Liver (tissue), 9 donors: ENCODE measurements around the gene GPHN. TPM values are rescaled to one million over a fixed set of nuclear protein-coding genes. Genes with fewer than 3 reads are reported as not detected.

Experiments
- DNase-seq: peaks from one replicate; pipeline ENCODE4 v3.0.0-alpha.2; 2017; ENCODE audit warnings: low spot score
- H3K27ac ChIP-seq, 2 donors: one replicate each; pipeline ENCODE4 v1.7.0; 2013; ENCODE audit warnings: inconsistent platforms in 2 of 2, low read length in 2 of 2, control low read depth in 1 of 2, low read depth in 1 of 2, mild to moderate bottlenecking in 1 of 2
- H3K27me3 ChIP-seq, 4 donors: one replicate each; pipeline versions ENCODE4 v1.6.1 to v1.7.0; 2013; ENCODE audit warnings: low read length in 3 of 4, inconsistent platforms in 1 of 4, mild to moderate bottlenecking in 1 of 4, moderate library complexity in 1 of 4; ENCODE audit not compliant: control insufficient read depth in 4 of 4, insufficient read depth in 4 of 4
- H3K36me3 ChIP-seq, 4 donors: one replicate each; pipeline versions ENCODE4 v1.6.1 to v1.7.0; 2013; ENCODE audit warnings: low read length in 3 of 4, mild to moderate bottlenecking in 3 of 4, low read depth in 1 of 4, moderate library complexity in 1 of 4; ENCODE audit not compliant: control insufficient read depth in 4 of 4, insufficient read depth in 3 of 4
- H3K4me1 ChIP-seq, 4 donors: one replicate each; pipeline versions ENCODE4 v1.6.1 to v1.7.0; 2013; ENCODE audit warnings: low read length in 3 of 4, mild to moderate bottlenecking in 3 of 4, moderate library complexity in 1 of 4; ENCODE audit not compliant: control insufficient read depth in 4 of 4, insufficient read depth in 4 of 4
- H3K4me3 ChIP-seq, 3 donors: one replicate each; pipeline versions ENCODE4 v1.6.1 to v1.7.0; 2013; ENCODE audit warnings: low read length in 3 of 3, control low read depth in 1 of 3, low read depth in 1 of 3, mild to moderate bottlenecking in 1 of 3
- H3K9ac ChIP-seq, 2 donors: one replicate each; pipeline ENCODE4 v1.7.0; 2013; ENCODE audit warnings: low read length in 2 of 2, mild to moderate bottlenecking in 2 of 2, moderate library complexity in 2 of 2, control low read depth in 1 of 2, low read depth in 1 of 2
- H3K9me3 ChIP-seq, 4 donors: one replicate each; pipeline versions ENCODE4 v1.6.1 to v1.7.0; 2013; ENCODE audit warnings: low read length in 3 of 4; ENCODE audit not compliant: control insufficient read depth in 4 of 4
- EGR1 ChIP-seq, 2 donors: IDR thresholded peaks; 2 replicates each; pipeline ENCODE4 v1.6.1; 2016 to 2018; ENCODE audit warnings: antibody characterized with exemption in 2 of 2, low read depth in 2 of 2
- FOXA1 ChIP-seq: IDR thresholded peaks from 2 replicates; pipeline ENCODE4 v1.6.1; 2016; ENCODE audit warnings: antibody characterized with exemption
- FOXA2 ChIP-seq: IDR thresholded peaks from 2 replicates; pipeline ENCODE4 v1.6.1; 2016; ENCODE audit warnings: antibody characterized with exemption
- GABPA ChIP-seq, 2 donors: IDR thresholded peaks in 1 of 2; conservative IDR thresholded peaks in 1 of 2; 2 replicates each; pipeline ENCODE4 v1.6.1; 2016; ENCODE audit warnings: antibody characterized with exemption in 2 of 2, mild to moderate bottlenecking in 1 of 2, moderate library complexity in 1 of 2
- HNF4A ChIP-seq, 2 donors: conservative IDR thresholded peaks; 2 replicates each; pipeline ENCODE4 v1.6.1; 2016; ENCODE audit warnings: antibody characterized with exemption in 2 of 2, mild to moderate bottlenecking in 2 of 2
- HNF4G ChIP-seq: IDR thresholded peaks from 2 replicates; pipeline ENCODE4 v1.6.1; 2016; ENCODE audit warnings: antibody characterized with exemption
- JUND ChIP-seq, 2 donors: IDR thresholded peaks; 2 replicates each; pipeline ENCODE4 v1.6.1; 2016; ENCODE audit warnings: antibody characterized with exemption in 2 of 2
- NR2F2 ChIP-seq: IDR thresholded peaks from 2 replicates; pipeline ENCODE4 v1.6.1; 2016; ENCODE audit warnings: antibody characterized with exemption
- RAD21 ChIP-seq, 2 donors: IDR thresholded peaks; 2 replicates each; pipeline ENCODE4 v1.6.1; 2016; ENCODE audit warnings: antibody characterized with exemption in 2 of 2, mild to moderate bottlenecking in 2 of 2
- RXRA ChIP-seq, 2 donors: IDR thresholded peaks; 2 replicates each; pipeline ENCODE4 v1.6.1; 2017 to 2018; ENCODE audit warnings: antibody characterized with exemption in 2 of 2, mild to moderate bottlenecking in 1 of 2
- SP1 ChIP-seq: IDR thresholded peaks from 2 replicates; pipeline ENCODE4 v1.6.1; 2018; ENCODE audit warnings: antibody characterized with exemption, mild to moderate bottlenecking
- TAF1 ChIP-seq: conservative IDR thresholded peaks from 2 replicates; pipeline ENCODE4 v1.6.1; 2016; ENCODE audit warnings: antibody characterized with exemption, mild to moderate bottlenecking
- YY1 ChIP-seq: IDR thresholded peaks from 2 replicates; pipeline ENCODE4 v1.6.1; 2016; ENCODE audit warnings: antibody characterized with exemption, mild to moderate bottlenecking
- WGBS: extraction: QIAGEN DNeasy Blood & Tissue Kit; methylation state at CpG from one replicate; pipeline ENCODE4 v1.1.7; 2013; 5-methylcytosine and 5-hydroxymethylcytosine counted together
- polyA plus RNA-seq, 2 donors: library from polyadenylated mRNA; stranded (reverse) in 1 of 2; unstranded in 1 of 2; fragments of 200-250 nt in 1 of 2; fragments of >200 nt in 1 of 2; fragmentation: Nextera tagmentation in 1 of 2; extraction: Ambion mirVana in 1 of 2; gene quantifications; one replicate each; pipeline versions ENCODE4 v1.2.1 to v1.2.3, GENCODE V29; 2013 to 2015
- total RNA-seq, 2 donors: library from RNA; depleted of rRNA; stranded (reverse); fragments of >200 nt; gene quantifications; one replicate each; pipeline ENCODE4 v1.2.3, GENCODE V29; 2014
- TF ChIP-seq, protein P1 (sequence below): IDR thresholded peaks from 2 replicates; pipeline ENCODE4 v1.6.1; 2016; ENCODE audit warnings: antibody characterized with exemption, mild to moderate bottlenecking
- TF ChIP-seq, protein P2 (sequence below): IDR thresholded peaks from 2 replicates; pipeline ENCODE4 v1.6.1; 2016; ENCODE audit warnings: antibody characterized with exemption
- TF ChIP-seq, protein P3 (sequence below): IDR thresholded peaks from 2 replicates; pipeline ENCODE4 v1.6.1; 2016; ENCODE audit warnings: antibody characterized with exemption
- TF ChIP-seq, protein P4 (sequence below): fragments of 150-350 bp; IDR thresholded peaks from 2 replicates; pipeline ENCODE4 v1.5.1; 2017; ENCODE audit warnings: improper control_type of control experiment, low read depth, low read length; ENCODE audit not compliant: missing input control
- TF ChIP-seq, protein P5 (sequence below): IDR thresholded peaks from 2 replicates; pipeline ENCODE4 v1.6.1; 2016; ENCODE audit warnings: antibody characterized with exemption
- donor health status: healthy.
- donor health status: healthy.
- donor health status: healthy.
- donor health status: healthy.
- donor health status: healthy.

The GPHN gene
- total and polyA plus RNA-seq, 4 donors = 18.4 to 76.4 (median 47.4) TPM

DNA sequence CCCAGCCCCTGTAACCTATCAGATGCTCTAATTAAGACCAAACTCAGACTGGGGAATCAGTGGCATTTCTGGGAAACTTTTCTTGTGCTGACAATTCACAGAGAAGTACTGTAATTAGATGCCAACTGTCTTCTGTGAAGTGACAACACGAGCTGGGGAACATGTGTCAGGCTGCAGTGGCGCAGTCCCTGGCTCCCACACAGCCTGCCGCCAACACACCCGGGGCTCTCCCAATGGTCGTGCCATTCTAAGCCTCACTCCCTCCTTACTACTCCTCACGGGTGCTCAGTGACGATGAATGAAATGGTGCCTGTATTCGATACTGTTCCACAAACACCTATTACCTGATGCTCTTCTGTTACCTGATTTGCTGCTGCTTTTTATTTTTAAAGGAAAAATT, 699.9 kb downstream of the GPHN start:
- Histone ChIP-seq H3K27me3 (no peaks in the 10 kb centered on the region), H3K4me1 (no peaks in the 10 kb centered on the region), H3K4me3 (no peak overlapping the region), H3K36me3 (no peaks in the 10 kb centered on the region), H3K27ac (no peak overlapping the region), H3K9ac (no peak overlapping the region), H3K9me3 (no peaks in the 10 kb centered on the region)
- DNase-seq = no peak
- TF ChIP-seq GABPA (IDR thresholded peaks at IDR 0.05 in 1 of 2, conservative IDR thresholded peaks at IDR 0.05 in 1 of 2) = no peak
- TF ChIP-seq FOXA2 = no peak
- no peak for TF ChIP-seq FOXA1
- no peak for TF ChIP-seq TAF1
- no peak for TF ChIP-seq YY1
- TF ChIP-seq SP1 = no peak
- TF ChIP-seq NR2F2 = no peak
- TF ChIP-seq, protein P1, sequence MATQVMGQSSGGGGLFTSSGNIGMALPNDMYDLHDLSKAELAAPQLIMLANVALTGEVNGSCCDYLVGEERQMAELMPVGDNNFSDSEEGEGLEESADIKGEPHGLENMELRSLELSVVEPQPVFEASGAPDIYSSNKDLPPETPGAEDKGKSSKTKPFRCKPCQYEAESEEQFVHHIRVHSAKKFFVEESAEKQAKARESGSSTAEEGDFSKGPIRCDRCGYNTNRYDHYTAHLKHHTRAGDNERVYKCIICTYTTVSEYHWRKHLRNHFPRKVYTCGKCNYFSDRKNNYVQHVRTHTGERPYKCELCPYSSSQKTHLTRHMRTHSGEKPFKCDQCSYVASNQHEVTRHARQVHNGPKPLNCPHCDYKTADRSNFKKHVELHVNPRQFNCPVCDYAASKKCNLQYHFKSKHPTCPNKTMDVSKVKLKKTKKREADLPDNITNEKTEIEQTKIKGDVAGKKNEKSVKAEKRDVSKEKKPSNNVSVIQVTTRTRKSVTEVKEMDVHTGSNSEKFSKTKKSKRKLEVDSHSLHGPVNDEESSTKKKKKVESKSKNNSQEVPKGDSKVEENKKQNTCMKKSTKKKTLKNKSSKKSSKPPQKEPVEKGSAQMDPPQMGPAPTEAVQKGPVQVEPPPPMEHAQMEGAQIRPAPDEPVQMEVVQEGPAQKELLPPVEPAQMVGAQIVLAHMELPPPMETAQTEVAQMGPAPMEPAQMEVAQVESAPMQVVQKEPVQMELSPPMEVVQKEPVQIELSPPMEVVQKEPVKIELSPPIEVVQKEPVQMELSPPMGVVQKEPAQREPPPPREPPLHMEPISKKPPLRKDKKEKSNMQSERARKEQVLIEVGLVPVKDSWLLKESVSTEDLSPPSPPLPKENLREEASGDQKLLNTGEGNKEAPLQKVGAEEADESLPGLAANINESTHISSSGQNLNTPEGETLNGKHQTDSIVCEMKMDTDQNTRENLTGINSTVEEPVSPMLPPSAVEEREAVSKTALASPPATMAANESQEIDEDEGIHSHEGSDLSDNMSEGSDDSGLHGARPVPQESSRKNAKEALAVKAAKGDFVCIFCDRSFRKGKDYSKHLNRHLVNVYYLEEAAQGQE = no peak
- no peak for TF ChIP-seq EGR1 (IDR thresholded peaks at IDR 0.05; ENCODE audit: low read depth in 2 of 2)
- TF ChIP-seq, protein P2, sequence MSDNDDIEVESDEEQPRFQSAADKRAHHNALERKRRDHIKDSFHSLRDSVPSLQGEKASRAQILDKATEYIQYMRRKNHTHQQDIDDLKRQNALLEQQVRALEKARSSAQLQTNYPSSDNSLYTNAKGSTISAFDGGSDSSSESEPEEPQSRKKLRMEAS = no peak
- no peak for TF ChIP-seq HNF4G
- no peak for TF ChIP-seq JUND (IDR thresholded peaks at IDR 0.05)
- 94% methylated on average over 8 of the region's 8 CpGs for WGBS

DNA sequence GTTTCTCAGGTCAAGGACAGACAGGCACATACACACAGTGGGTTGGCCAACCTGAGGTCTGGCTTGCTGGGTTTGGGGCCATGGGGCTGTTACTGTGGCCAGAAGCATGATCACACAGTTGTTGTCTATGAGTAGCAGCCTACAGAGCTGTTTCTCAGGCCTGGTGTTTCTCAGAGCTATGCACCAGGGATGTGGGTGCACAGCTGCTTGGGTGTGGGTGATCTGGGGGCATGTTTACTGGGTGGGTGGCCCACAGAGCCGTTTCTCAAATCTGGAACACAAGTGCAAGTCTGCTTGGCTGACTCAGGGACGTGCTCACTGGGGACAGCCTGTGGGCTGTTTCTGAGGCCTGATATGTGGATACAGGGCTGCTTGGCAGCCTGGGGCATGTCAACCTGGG, 710.2 kb downstream of the GPHN start:
- no peaks in the 10 kb centered on the region for H3K4me1 ChIP-seq
- no peaks in the 10 kb centered on the region for H3K36me3 ChIP-seq
- H3K27me3 ChIP-seq = no peaks in the 10 kb centered on the region
- no peak for DNase-seq
- H3K27ac ChIP-seq = no peak overlapping the region
- H3K9me3 ChIP-seq = no peaks in the 10 kb centered on the region
- 69% methylated on average over 2 of the region's 2 CpGs for WGBS
- TF ChIP-seq HNF4A (conservative IDR thresholded peaks at IDR 0.05) = no peak
- TF ChIP-seq NR2F2 = no peak
- no peak for TF ChIP-seq FOXA1
- TF ChIP-seq RXRA (IDR thresholded peaks at IDR 0.05) = no peak
- TF ChIP-seq, protein P3, sequence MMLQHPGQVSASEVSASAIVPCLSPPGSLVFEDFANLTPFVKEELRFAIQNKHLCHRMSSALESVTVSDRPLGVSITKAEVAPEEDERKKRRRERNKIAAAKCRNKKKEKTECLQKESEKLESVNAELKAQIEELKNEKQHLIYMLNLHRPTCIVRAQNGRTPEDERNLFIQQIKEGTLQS = no peak
- no peak for TF ChIP-seq GABPA (IDR thresholded peaks at IDR 0.05 in 1 of 2, conservative IDR thresholded peaks at IDR 0.05 in 1 of 2)
- TF ChIP-seq, protein P4, sequence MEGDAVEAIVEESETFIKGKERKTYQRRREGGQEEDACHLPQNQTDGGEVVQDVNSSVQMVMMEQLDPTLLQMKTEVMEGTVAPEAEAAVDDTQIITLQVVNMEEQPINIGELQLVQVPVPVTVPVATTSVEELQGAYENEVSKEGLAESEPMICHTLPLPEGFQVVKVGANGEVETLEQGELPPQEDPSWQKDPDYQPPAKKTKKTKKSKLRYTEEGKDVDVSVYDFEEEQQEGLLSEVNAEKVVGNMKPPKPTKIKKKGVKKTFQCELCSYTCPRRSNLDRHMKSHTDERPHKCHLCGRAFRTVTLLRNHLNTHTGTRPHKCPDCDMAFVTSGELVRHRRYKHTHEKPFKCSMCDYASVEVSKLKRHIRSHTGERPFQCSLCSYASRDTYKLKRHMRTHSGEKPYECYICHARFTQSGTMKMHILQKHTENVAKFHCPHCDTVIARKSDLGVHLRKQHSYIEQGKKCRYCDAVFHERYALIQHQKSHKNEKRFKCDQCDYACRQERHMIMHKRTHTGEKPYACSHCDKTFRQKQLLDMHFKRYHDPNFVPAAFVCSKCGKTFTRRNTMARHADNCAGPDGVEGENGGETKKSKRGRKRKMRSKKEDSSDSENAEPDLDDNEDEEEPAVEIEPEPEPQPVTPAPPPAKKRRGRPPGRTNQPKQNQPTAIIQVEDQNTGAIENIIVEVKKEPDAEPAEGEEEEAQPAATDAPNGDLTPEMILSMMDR = no peak
- no peak for TF ChIP-seq FOXA2
- TF ChIP-seq, protein P5, sequence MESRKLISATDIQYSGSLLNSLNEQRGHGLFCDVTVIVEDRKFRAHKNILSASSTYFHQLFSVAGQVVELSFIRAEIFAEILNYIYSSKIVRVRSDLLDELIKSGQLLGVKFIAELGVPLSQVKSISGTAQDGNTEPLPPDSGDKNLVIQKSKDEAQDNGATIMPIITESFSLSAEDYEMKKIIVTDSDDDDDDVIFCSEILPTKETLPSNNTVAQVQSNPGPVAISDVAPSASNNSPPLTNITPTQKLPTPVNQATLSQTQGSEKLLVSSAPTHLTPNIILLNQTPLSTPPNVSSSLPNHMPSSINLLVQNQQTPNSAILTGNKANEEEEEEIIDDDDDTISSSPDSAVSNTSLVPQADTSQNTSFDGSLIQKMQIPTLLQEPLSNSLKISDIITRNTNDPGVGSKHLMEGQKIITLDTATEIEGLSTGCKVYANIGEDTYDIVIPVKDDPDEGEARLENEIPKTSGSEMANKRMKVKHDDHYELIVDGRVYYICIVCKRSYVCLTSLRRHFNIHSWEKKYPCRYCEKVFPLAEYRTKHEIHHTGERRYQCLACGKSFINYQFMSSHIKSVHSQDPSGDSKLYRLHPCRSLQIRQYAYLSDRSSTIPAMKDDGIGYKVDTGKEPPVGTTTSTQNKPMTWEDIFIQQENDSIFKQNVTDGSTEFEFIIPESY = no peak
- no peak for TF ChIP-seq RAD21 (IDR thresholded peaks at IDR 0.05)
- no peak for TF ChIP-seq YY1
- TF ChIP-seq HNF4G = no peak
- TF ChIP-seq EGR1 (IDR thresholded peaks at IDR 0.05; ENCODE audit: low read depth in 2 of 2) = no peak
- TF ChIP-seq TAF1 = no peak
- TF ChIP-seq SP1 = no peak
- no peak overlapping the region for H3K9ac ChIP-seq
- H3K4me3 ChIP-seq = no peak overlapping the region
